NB4 (cell line): ENCODE data around the gene REPS2.
"Not testable (repeated sequence)": the region's sequence is repeated elsewhere in the genome, so short reads cannot be mapped to it uniquely, and the experiment has no call there.

Experiments
- DNase-seq: peaks from one replicate; pipeline ENCODE4 v3.0.0; 2010; ENCODE audit warnings: low read depth
- H3K4me3 ChIP-seq: one replicate; pipeline ENCODE4 v1.5.1; 2011; ENCODE audit warnings: mild to moderate bottlenecking, low read depth, low read length, moderate library complexity
- MAX ChIP-seq: IDR thresholded peaks from 2 replicates; pipeline ENCODE4 v1.6.1; 2011; ENCODE audit warnings: low read depth, low read length
- MYC ChIP-seq: IDR thresholded peaks from 2 replicates; pipeline ENCODE4 v1.6.1; 2011; ENCODE audit warnings: low read depth, low read length
- POLR2A ChIP-seq: IDR thresholded peaks from 2 replicates; pipeline ENCODE4 v1.6.1; 2011; ENCODE audit warnings: mild to moderate bottlenecking; ENCODE audit not compliant: insufficient read length; ENCODE audit errors: extremely low read depth
- TF ChIP-seq, protein P1 (sequence below): IDR thresholded peaks from one replicate; pipeline ENCODE4 v1.5.1; 2012; ENCODE audit warnings: low read depth, low read length

Gene REPS2

GRCh38 chrX:16946971-16947562 lies 609 bp downstream of the REPS2 start:
- H3K4me3 ChIP-seq, result peak overlapping the region; percentile 25
- peak; percentile 24 for DNase-seq
- TF ChIP-seq MYC, result no peak
- TF ChIP-seq POLR2A, result no peak
- no peak for TF ChIP-seq MAX

- TF ChIP-seq MYC (no peak), POLR2A (no peak), MAX (no peak)
- TF ChIP-seq, protein P1, sequence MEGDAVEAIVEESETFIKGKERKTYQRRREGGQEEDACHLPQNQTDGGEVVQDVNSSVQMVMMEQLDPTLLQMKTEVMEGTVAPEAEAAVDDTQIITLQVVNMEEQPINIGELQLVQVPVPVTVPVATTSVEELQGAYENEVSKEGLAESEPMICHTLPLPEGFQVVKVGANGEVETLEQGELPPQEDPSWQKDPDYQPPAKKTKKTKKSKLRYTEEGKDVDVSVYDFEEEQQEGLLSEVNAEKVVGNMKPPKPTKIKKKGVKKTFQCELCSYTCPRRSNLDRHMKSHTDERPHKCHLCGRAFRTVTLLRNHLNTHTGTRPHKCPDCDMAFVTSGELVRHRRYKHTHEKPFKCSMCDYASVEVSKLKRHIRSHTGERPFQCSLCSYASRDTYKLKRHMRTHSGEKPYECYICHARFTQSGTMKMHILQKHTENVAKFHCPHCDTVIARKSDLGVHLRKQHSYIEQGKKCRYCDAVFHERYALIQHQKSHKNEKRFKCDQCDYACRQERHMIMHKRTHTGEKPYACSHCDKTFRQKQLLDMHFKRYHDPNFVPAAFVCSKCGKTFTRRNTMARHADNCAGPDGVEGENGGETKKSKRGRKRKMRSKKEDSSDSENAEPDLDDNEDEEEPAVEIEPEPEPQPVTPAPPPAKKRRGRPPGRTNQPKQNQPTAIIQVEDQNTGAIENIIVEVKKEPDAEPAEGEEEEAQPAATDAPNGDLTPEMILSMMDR, result no peak
- DNase-seq, result no peak
- H3K4me3 ChIP-seq, result no peak overlapping the region
Observed at GRCh38 chrX:16950423-16950822, 4.0 kb downstream of the REPS2 start.

DNA sequence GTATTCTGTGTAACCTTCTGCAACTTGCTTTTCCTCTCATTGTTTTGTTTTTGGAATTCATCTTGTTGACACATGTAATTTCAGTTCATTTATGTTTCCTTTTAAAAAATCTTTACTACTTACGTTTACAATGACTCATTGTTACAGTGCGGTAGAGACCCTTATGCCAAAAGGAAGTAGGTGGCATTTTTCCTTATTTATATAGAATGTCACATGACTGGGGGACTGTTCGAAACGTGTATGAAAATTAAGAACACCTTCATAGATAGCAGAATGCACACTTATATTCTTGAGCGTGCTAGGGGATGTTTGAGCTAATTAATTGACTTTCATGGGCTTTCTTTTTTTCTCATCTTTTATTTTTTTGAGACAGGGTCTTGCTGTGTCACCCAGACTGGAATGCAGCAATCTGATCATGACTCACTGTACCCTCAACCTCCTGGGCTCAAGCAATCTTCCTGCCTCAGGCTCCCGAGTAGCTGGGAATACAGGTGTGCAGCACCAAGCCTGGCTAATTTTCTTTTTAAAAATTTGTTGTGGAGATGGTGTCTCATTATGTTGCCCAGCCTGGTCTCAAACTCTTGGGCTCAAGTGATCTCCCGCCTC lies 7.3 kb downstream of the REPS2 start:
- DNase-seq, result peak; percentile 16
- H3K4me3 ChIP-seq, result no peak overlapping the region
- TF ChIP-seq, protein P1, result no peak
- TF ChIP-seq MYC (no peak), MAX (no peak), POLR2A (no peak)

DNA sequence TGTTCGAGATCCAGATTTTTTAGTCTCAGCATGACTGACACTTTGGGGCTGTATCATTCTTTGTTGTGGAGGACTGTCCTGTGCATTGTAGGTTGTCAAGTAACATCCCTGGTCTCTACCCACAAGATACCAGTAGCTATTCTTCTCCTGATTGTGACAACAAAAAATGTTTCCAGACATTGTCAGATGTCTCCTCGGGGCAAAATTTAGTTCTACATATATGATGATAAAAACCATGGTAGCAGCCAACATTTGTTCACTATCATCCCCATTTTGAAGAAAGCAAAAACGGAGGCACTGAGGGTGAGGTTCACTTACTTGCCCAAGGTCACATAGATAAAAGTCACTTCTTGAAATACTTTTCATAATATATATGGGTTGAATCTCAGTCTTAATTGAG lies 11.3 kb downstream of the REPS2 start:
- DNase-seq, result no peak
- H3K4me3 ChIP-seq, result no peak overlapping the region
- TF ChIP-seq POLR2A (no peak), MYC (no peak), MAX (no peak)
- TF ChIP-seq, protein P1, result no peak

DNA sequence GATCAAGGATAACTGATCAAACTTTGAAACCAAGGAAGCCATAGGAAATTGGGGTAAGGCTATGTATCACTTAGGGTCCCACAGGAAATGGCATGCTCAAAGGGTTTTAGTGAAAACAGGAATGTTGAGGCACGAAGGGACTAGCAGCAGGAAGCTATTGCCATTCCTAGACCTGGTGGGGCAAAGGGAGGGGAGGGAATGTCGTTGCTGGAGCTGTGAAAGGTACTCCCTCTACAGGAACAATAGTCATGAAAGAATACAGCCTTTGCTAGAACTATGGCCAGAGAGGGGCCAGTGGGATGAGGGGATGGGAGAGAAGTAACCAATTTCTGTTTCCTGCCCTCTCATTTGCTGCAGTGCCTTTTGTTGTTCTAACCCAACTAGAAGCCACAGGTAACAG lies 11.9 kb downstream of the REPS2 start:
- no peak for DNase-seq
- no peak overlapping the region for H3K4me3 ChIP-seq
- no peak for TF ChIP-seq POLR2A
- TF ChIP-seq MAX, result no peak
- TF ChIP-seq, protein P1, result no peak
- no peak for TF ChIP-seq MYC

DNA sequence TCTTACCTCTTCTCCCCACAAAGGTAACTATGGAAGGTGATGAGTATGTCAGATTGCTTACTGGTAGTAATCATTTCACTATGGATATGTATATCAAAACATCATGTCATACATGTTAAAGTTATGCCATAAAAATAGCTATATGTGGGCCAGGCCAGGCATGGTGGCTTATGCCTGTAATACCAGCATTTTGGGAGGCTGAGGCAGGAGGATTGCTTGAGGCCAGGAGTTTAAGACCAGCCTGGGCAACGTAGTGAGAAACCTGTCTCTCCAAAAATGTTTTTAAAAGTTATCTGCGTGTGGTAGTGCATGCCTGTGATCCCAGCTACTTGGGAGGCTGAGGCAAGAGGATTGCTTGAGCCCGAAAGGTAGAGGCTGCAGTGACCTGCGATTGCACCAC lies 16.2 kb downstream of the REPS2 start:
- not testable (repeated sequence) for H3K4me3 ChIP-seq, DNase-seq

DNA sequence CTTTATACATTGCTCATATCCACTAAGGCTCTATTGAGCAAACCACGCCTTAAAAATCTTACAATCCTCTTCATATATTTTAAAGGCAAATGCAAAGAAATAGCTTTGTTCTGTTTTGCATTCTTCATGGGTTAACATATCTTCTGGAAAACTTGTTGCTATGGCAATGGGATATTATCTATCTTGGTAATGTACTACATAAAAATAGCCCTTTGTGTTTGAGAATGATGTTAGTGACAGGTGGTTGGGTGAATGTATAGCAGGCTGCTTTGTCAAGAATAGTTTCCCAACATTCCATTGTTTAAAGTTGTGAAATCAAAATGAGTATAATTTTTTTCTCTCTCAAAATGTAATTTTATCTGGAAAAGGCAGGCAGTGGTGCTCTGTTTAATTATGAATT lies 16.8 kb downstream of the REPS2 start:
- no peak for DNase-seq
- no peak overlapping the region for H3K4me3 ChIP-seq
- TF ChIP-seq MYC, result no peak
- TF ChIP-seq, protein P1, result no peak
- TF ChIP-seq POLR2A, result no peak
- no peak for TF ChIP-seq MAX

- not testable (repeated sequence) for H3K4me3 ChIP-seq
Observed at GRCh38 chrX:16964976-16965375, 18.5 kb downstream of the REPS2 start.

More at GRCh38 chrX:16964976-16965375, 18.5 kb downstream of the REPS2 start:
- DNase-seq, result not testable (repeated sequence)
